Pancreas (tissue), 10 donors: ENCODE data around the gene AP1B1. TPM values are rescaled to one million over a fixed set of nuclear protein-coding genes. Genes with fewer than 3 reads are reported as not detected.
A peak's percentile ranks its signal among the peaks of the same experiment; 100 is the strongest.
"Not testable (repeated sequence)": the region's sequence is repeated elsewhere in the genome, so short reads cannot be mapped to it uniquely, and the experiment has no call there.

Experiments used
- ATAC-seq, 4 donors: fragments of 200-7000 bp; cut with Tn5 transposase; one replicate each; pipeline versions ENCODE4 v1.8.0 to v1.9.1; 2020; ENCODE audit warnings: mild to moderate bottlenecking in 4 of 4, moderate library complexity in 4 of 4
- DNase-seq, 6 donors: peaks; one replicate each; pipeline ENCODE4 v3.0.0-alpha.2; 2020
- FAIRE-seq: peaks from 2 replicates; lab custom pipeline; 2012; peaks lifted over from hg19 to GRCh38; lab: Jason Lieb, UNC
- H3K27ac ChIP-seq, 4 donors: fragments of 200-600 bp; sonication (generic); 1 replicate in 3 of 4; 2 replicates in 1 of 4; pipeline versions ENCODE4 v1.5.0 to v1.8.0; 2020
- H3K27me3 ChIP-seq, 4 donors: fragments of 200-600 bp; one replicate each; pipeline ENCODE4 v1.8.0; 2021
- H3K36me3 ChIP-seq, 3 donors: fragments of 200-600 bp; sonication (generic) in 1 of 3; one replicate each; pipeline versions ENCODE4 v1.5.0 to v1.8.0; 2020 to 2021
- H3K4me1 ChIP-seq, 3 donors: fragments of 200-600 bp; one replicate each; pipeline ENCODE4 v1.8.0; 2021
- H3K4me3 ChIP-seq, 4 donors: fragments of 200-600 bp; sonication (generic) in 2 of 4; one replicate each; pipeline versions ENCODE4 v1.5.0 to v1.8.0; 2020 to 2021
- H3K9me3 ChIP-seq, 4 donors: fragments of 200-600 bp; one replicate each; pipeline ENCODE4 v1.8.0; 2021
- WGBS, 2 donors: extraction: QIAGEN DNeasy Blood & Tissue Kit; methylation state at CpG; one replicate each; pipeline ENCODE4 v1.1.7; 2013; 5-methylcytosine and 5-hydroxymethylcytosine counted together
- intact Hi-C, 3 donors: fragments of 100-400 bp; cut with DNase I; formaldehyde crosslinking; loops; one replicate each; pipeline versions ENCODE4 v1.11.1 to v1.14.2; 2022
- polyA plus RNA-seq, 2 donors: library from polyadenylated mRNA; stranded (reverse); fragments of 200-250 nt; gene quantifications; one replicate each; pipeline ENCODE4 v1.2.3, GENCODE V29; 2013
- total RNA-seq, 6 donors: library from RNA; stranded (reverse); fragmentation: NEBNext Ultra II Directional in 4 of 6; extraction: Animal tissue kit (Norgen Biotek cat#: 25700) in 4 of 6; gene quantifications; one replicate each; pipeline versions ENCODE4 v1.2.1 to v1.2.4, GENCODE V29; 2021 to 2023
- TF ChIP-seq, protein P1 (sequence below), 4 donors: fragments of 200-600 bp; sonication (generic) in 3 of 4; IDR thresholded peaks; one replicate each; pipeline versions ENCODE4 v1.5.0 to v1.8.0; 2021; ENCODE audit warnings: antibody characterized with exemption in 4 of 4
- donor health status: healthy with polysubstance abuse.
- donor health status: DM: no; HTN: no; CAD: no; lungs with moderate emphysema.
- donor health status: DM: no; HTN: no; CAD: no.
- donor health status: control.
- donor health status: control.
- donor health status: Bipolar disorder and iron deficiency.
- donor health status: DM: yes; HTN: yes; CAD: no.
- donor health status: DM: no; HTN: no; CAD: no.
- donor health status: DM: no; HTN: no; CAD: no.
- donor health status: DM: yes; HTN: yes; CAD: no.

AP1B1 gene
- total and polyA plus RNA-seq, 8 donors, result 27.5 to 49.9 (median 35.8) TPM

GRCh38 chr22:29431986-29432385 lies 43.6 kb upstream of the AP1B1 start:
- no peaks in the 10 kb centered on the region for H3K4me1 ChIP-seq
- no peak overlapping the region for H3K4me3 ChIP-seq
- ATAC-seq (no peak), FAIRE-seq (no peak), DNase-seq (no peak)
- H3K27me3 ChIP-seq, result peaks cover 0 to 7% (median 0%) of the 10 kb centered on the region in 4 donors
- TF ChIP-seq, protein P1, sequence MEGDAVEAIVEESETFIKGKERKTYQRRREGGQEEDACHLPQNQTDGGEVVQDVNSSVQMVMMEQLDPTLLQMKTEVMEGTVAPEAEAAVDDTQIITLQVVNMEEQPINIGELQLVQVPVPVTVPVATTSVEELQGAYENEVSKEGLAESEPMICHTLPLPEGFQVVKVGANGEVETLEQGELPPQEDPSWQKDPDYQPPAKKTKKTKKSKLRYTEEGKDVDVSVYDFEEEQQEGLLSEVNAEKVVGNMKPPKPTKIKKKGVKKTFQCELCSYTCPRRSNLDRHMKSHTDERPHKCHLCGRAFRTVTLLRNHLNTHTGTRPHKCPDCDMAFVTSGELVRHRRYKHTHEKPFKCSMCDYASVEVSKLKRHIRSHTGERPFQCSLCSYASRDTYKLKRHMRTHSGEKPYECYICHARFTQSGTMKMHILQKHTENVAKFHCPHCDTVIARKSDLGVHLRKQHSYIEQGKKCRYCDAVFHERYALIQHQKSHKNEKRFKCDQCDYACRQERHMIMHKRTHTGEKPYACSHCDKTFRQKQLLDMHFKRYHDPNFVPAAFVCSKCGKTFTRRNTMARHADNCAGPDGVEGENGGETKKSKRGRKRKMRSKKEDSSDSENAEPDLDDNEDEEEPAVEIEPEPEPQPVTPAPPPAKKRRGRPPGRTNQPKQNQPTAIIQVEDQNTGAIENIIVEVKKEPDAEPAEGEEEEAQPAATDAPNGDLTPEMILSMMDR (IDR thresholded peaks at IDR 0.05), result no peak
- no peaks in the 10 kb centered on the region for H3K36me3 ChIP-seq
- H3K27ac ChIP-seq, result no peak overlapping the region
- 31 to 37% methylated on average over 5 of the region's 5 CpGs for WGBS, 2 donors
- no peaks in the 10 kb centered on the region for H3K9me3 ChIP-seq
- intact Hi-C loops, result no loop called here

- intact Hi-C loops, result no loop called here
- Histone ChIP-seq H3K27ac (no peak overlapping the region), H3K4me3 (no peak overlapping the region), H3K36me3 (no peaks in the 10 kb centered on the region), H3K4me1 (no peaks in the 10 kb centered on the region), H3K9me3 (no peaks in the 10 kb centered on the region), H3K27me3 (peaks cover 0 to 7% (median 0%) of the 10 kb centered on the region in 4 donors)
- 73 to 78% methylated on average over 2 of the region's 2 CpGs for WGBS, 2 donors
- DNase-seq (no peak), ATAC-seq (no peak), FAIRE-seq (no peak)
- TF ChIP-seq, protein P1 (IDR thresholded peaks at IDR 0.05), result no peak
Measured at GRCh38 chr22:29427176-29427760, 38.9 kb upstream of the AP1B1 start.

DNA sequence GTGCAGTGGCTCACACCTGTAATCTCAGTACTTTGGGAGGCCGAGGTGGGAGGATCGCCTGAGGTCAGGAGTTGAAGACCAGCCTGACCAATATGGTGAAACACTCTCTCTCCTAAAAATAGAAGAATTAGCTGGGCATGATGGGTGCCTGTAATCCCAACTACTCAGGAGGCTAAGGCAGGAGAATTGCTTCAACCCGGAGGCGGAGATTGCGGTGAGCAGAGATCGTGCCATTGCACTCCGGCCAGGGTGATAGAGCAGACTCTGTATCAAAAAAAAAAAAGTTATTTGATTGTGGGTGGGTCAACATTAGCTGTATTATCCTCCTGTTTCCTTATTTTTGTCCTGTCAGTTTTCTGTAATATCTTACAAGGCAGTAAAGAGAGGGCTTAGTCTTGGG lies 38.1 kb upstream of the AP1B1 start:
- Histone ChIP-seq H3K4me3 (no peak overlapping the region), H3K27ac (no peak overlapping the region), H3K36me3 (no peaks in the 10 kb centered on the region), H3K4me1 (no peaks in the 10 kb centered on the region), H3K27me3 (peaks cover 0 to 7% (median 0%) of the 10 kb centered on the region in 4 donors), H3K9me3 (no peaks in the 10 kb centered on the region)
- TF ChIP-seq, protein P1 (IDR thresholded peaks at IDR 0.05), result no peak
- no peak for ATAC-seq
- WGBS, 2 donors, result 91 to 92% methylated on average over 7 of the region's 7 CpGs
- FAIRE-seq, result no peak
- intact Hi-C loops, result no loop called here
- DNase-seq, result no peak

DNA sequence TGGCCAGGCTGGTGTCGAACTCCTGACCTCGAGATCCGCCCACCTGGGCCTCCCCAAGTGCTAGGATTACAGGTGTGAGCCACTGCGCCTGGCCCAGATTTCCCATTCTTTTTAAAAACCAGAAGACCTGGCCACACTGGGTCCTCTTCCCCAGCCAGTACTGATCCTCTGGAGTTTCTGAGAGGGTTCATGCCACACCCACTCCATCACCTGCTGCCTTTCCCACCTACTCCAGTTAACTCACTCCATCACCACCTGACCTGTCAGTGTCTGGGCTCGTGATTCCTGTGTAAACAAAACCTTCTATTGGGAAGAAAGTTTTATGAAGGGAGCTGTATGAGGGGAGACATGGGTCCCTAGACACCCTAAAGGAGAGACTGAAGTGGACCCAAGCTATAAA lies 30.3 kb upstream of the AP1B1 start:
- H3K4me3 ChIP-seq, FAIRE-seq, H3K9me3 ChIP-seq, intact Hi-C loops, H3K27ac ChIP-seq, H3K27me3 ChIP-seq, H3K36me3 ChIP-seq, H3K4me1 ChIP-seq: not testable (repeated sequence)
- WGBS, 2 donors, result 30 to 38% methylated on average over 5 of the region's 5 CpGs
- peak; percentile 83 to 94 (median 92) for ATAC-seq
- DNase-seq, result peak in 4 of 6 donors; percentile 55 to 82 (median 73)

- Histone ChIP-seq H3K27ac (peak overlapping the region in 1 of 4 donors; percentile 67), H3K4me3 (peak overlapping the region in 2 of 4 donors; percentile 27 to 42)
- H3K36me3 ChIP-seq, H3K9me3 ChIP-seq, H3K4me1 ChIP-seq, DNase-seq, FAIRE-seq, H3K27me3 ChIP-seq, intact Hi-C loops: not testable (repeated sequence)
- 37 to 73% methylated on average over 23 of the region's 23 CpGs for WGBS, 2 donors
- peak in 3 of 4 donors; percentile 6 to 43 (median 13) for ATAC-seq
Measured at GRCh38 chr22:29414951-29415591, 26.7 kb upstream of the AP1B1 start.

- FAIRE-seq, intact Hi-C loops, H3K27me3 ChIP-seq, H3K27ac ChIP-seq, H3K36me3 ChIP-seq, H3K4me1 ChIP-seq, H3K9me3 ChIP-seq, DNase-seq, H3K4me3 ChIP-seq: not testable (repeated sequence)
- WGBS, 2 donors, result 23% methylated on average over 2 to 4 of the region's 4 CpGs
- TF ChIP-seq, protein P1 (IDR thresholded peaks at IDR 0.05), result peak; percentile 38 to 50 (median 42)
- peak; percentile 79 to 91 (median 88) for ATAC-seq
Measured at GRCh38 chr22:29412772-29413171, 24.4 kb upstream of the AP1B1 start.

DNA sequence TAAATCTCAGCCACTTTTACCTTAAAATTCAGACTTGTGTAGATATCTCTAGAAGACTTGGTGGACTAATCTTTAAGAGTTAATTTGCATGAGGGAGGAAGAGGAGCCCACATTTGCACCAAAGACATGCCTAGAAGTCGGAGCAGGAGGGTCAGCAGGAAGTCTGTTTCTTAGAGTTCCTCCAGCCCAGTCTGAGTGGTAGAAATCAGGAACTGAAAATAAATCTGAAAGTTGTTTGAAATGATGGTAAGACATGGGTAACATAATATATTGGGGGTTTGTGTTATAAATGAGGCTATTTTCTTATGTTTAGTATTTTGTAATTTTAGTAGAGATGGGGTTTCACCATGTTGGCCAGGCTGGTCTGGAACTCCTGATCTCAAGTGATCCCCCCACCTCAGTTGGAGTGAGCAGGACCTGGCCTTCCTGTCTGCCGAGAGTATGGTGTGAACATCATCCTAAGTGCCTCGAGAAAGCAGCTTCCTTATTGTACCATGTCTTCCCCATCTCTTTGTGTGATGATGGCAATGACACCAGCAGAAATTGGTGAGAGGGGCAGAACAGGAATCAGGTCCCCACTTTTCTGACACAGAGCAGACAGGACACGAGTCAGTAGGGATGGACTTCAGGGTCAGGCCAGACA lies 23.3 kb upstream of the AP1B1 start:
- DNase-seq, H3K27me3 ChIP-seq, intact Hi-C loops, H3K9me3 ChIP-seq, H3K4me3 ChIP-seq, FAIRE-seq, H3K27ac ChIP-seq, H3K4me1 ChIP-seq, H3K36me3 ChIP-seq: not testable (repeated sequence)
- ATAC-seq, result peak in 1 of 4 donors; percentile 13
- WGBS, 2 donors, result 71 to 82% methylated on average over 4 of the region's 4 CpGs
